ENCODE data around the gene CEP85. TPM values are rescaled to one million over a fixed set of nuclear protein-coding genes. Genes with fewer than 3 reads are reported as not detected.

Gene CEP85
- total RNA-seq, 1 experiment from 2014 or later = 38.6 TPM

GRCh38 chr1:26224606-26225005 is 9.4 kb upstream of the CEP85 start:
- Histone ChIP-seq H3K9ac (ENCODE audit: extremely low read depth, insufficient read length, low read length) (no peak overlapping the region), H3K4me2 (ENCODE audit: insufficient read depth, insufficient read length, low read length) (peak overlapping the region; percentile 48), H3K27ac (ENCODE audit: insufficient read length, low read depth, low read length) (no peak overlapping the region), H2AFZ (ENCODE audit: low read length) (no peak overlapping the region), H3K79me2 (ENCODE audit: insufficient read depth, low read length) (no peaks in the 10 kb centered on the region), H2AK5ac (ENCODE audit: insufficient read length, low read length) (no peak overlapping the region), H2BK20ac (ENCODE audit: low read depth, low read length, poor library complexity, severe bottlenecking) (no peak overlapping the region), H3K9me3 (ENCODE audit: control insufficient read depth, low read depth, low read length) (no peaks in the 10 kb centered on the region), H3K23ac (ENCODE audit: insufficient read length, low read depth, low read length) (no peak overlapping the region), H3K56ac (ENCODE audit: insufficient read length, low read depth, low read length) (no peak overlapping the region), H3K4ac (ENCODE audit: low read depth, low read length) (no peak overlapping the region), H2BK12ac (ENCODE audit: insufficient read length, low read depth, low read length) (no peak overlapping the region), H3K79me1 (ENCODE audit: insufficient read depth, low read depth, low read length, poor library complexity, severe bottlenecking) (no peaks in the 10 kb centered on the region), H3T11ph (ENCODE audit: low read length) (no peak overlapping the region), H3K14ac (ENCODE audit: insufficient read depth, low read length) (no peak overlapping the region), H4K5ac (ENCODE audit: insufficient read length, low read depth, low read length) (no peak overlapping the region), H2BK5ac (ENCODE audit: insufficient read length, low read length) (no peak overlapping the region), H3K27me3 (ENCODE audit: insufficient read depth, low read length) (no peaks in the 10 kb centered on the region), H4K20me1 (ENCODE audit: control insufficient read depth, insufficient read depth, insufficient read length) (no peaks in the 10 kb centered on the region), H3K23me2 (ENCODE audit: insufficient read length, low read depth, low read length, poor library complexity, severe bottlenecking) (peaks cover 9% of the 10 kb centered on the region), H4K8ac (replicated peaks; ENCODE audit: insufficient read length, low read depth, low read length) (no peak overlapping the region), H3K4me1 (ENCODE audit: insufficient read depth, low read length) (no peaks in the 10 kb centered on the region), H3K18ac (ENCODE audit: insufficient read length, low read depth, low read length) (no peak overlapping the region), H2BK15ac (ENCODE audit: low read depth, low read length) (no peak overlapping the region), H4K91ac (ENCODE audit: insufficient read length, low read depth, low read length) (no peak overlapping the region), H2BK120ac (ENCODE audit: low read depth, low read length, poor library complexity, severe bottlenecking) (no peak overlapping the region)
- Mint-ChIP-seq H3K36me3 (ENCODE audit: insufficient read depth in 1 of 3, low read depth in 3 of 3) (no peaks in the 10 kb centered on the region), H3K9me3 (no peaks in the 10 kb centered on the region), H3K4me1 (peaks cover 15 to 16% of the 10 kb centered on the region in 2 experiments), H3K4me3 (peak overlapping the region; percentile 63 to 83; a peak in 3 of 5 replicates), H3K27ac (no peak overlapping the region), H3K27me3 (ENCODE audit: low read depth) (peaks cover 43% of the 10 kb centered on the region)
- WGBS (ENCODE audit: extremely low coverage, insufficient read length, low lambda C conversion rate) = no CpG with 5 or more reads among the region's 7 CpGs
- DNase-seq = no peak
- TF ChIP-seq CTCF (conservative IDR thresholded peaks at IDR 0.05) = no peak
